Activated CD4-positive, alpha-beta T cell treated with anti-CD3 and anti-CD28 coated beads, Interleukin-2, amount 10 ng/mL, durations not matched to agents 7 days and 5 days (primary cell): ENCODE data around the gene RNU4-1. TPM values are rescaled to one million over a fixed set of nuclear protein-coding genes. Genes with fewer than 3 reads are reported as not detected.

Experiments used
- CTCF ChIA-PET: fragments of 350-600 bp; sonication (Branson Sonifier 250); formaldehyde crosslinking; loops from one replicate; lab custom pipeline; 2021; ENCODE audit warnings: antibody characterized with exemption; lab: Charles Lee
- POLR2A ChIA-PET: fragments of 350-600 bp; sonication (Branson Sonifier 250); formaldehyde crosslinking; loops from one replicate; lab custom pipeline; 2021; ENCODE audit warnings: antibody characterized with exemption; lab: Charles Lee
- DNase-seq: peaks from one replicate; pipeline ENCODE4 v3.0.0-alpha.2; 2020
- H3K27ac Mint-ChIP-seq: one replicate; pipeline ENCODE4 v1.8.0; 2021; ENCODE audit warnings: mild to moderate bottlenecking, moderate library complexity, mixed read lengths
- H3K27me3 Mint-ChIP-seq: one replicate; pipeline ENCODE4 v1.8.0; 2021; ENCODE audit warnings: mixed read lengths
- H3K36me3 Mint-ChIP-seq: one replicate; pipeline ENCODE4 v1.8.0; 2021; ENCODE audit warnings: low read depth, mixed read lengths
- H3K4me1 Mint-ChIP-seq: one replicate; pipeline ENCODE4 v1.8.0; 2021; ENCODE audit warnings: mixed read lengths
- H3K4me3 Mint-ChIP-seq: one replicate; pipeline ENCODE4 v1.8.0; 2021; ENCODE audit warnings: mild to moderate bottlenecking, moderate library complexity, mixed read lengths
- H3K9me3 Mint-ChIP-seq: one replicate; pipeline ENCODE4 v1.8.0; 2021; ENCODE audit warnings: mixed read lengths
- total RNA-seq, 2 experiments: library from RNA; stranded (reverse); gene quantifications; one replicate each; pipeline ENCODE4 v1.2.3, GENCODE V29; 2021

The RNU4-1 gene
- total RNA-seq, 2 experiments from 2014 or later = 672 to 1,846 TPM

DNA sequence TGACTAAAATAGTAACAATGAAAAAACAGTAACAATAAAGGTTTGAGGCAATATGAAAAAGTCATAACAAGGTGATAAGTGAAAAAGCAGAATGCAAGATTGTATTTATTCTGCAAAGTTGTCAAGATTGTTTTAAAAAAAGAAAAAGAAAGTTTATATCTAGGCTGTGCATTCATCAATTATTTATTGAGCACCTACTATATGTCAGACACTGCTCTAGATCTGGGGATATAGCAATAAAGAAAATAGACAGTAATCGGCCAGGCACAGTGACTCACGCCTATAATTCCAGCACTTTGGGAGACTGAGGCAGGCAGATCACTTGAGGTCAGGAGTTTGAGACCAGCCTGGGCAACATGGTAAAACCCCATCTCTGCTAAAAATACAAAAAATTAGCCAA lies 30.7 kb upstream of the RNU4-1 start:
- Mint-ChIP-seq H3K4me3 (no peak overlapping the region), H3K9me3 (no peaks in the 10 kb centered on the region), H3K4me1 (peaks cover 8% of the 10 kb centered on the region), H3K36me3 (no peaks in the 10 kb centered on the region), H3K27ac (no peak overlapping the region), H3K27me3 (no peaks in the 10 kb centered on the region)
- no peak for DNase-seq
- CTCF ChIA-PET = interaction anchor here (0.8 to 1.6 kb wide), 3 partner anchors 14 to 135 kb away, joined by 3 read pairs; partner anchors contain the start of gene SIRT4
- POLR2A ChIA-PET = no interaction called here

DNA sequence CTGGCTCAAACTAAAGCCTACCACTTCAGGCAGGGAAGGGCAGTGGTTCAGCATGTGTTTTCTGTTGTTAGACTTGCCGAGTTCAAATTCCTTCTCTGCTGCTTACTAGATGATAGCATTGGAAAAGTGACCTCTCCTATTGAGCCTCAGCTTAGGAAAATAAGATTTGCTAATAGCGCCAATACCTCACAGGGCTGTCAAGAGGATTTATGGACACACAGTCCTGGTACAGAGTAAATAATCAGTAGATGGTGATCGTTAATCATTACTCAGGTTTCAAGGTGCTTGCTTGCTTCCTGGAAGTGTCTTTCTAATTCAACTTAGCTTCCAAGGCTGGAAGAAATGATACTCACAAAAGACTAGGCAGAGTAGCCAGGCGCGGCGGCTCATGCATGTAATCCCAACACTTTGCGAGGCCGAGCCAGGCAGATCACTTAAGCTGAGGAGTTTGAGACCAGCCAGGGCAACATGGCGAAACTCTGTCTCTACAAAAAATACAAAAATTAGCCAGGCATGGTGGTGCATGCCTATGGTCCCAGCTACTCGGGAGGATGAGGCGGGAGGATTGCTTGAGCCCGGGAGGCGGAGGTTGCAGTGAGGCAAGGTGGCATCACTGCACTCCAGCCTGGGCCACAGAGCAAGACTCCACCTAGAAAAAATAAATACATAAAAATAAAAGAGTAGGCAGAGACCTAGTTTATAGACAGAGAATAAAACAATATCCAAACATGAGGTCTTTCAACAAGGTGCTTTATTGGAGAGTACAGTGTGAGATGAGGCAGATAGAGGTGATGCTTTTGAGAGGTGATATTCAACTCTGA lies 28.6 kb upstream of the RNU4-1 start:
- Mint-ChIP-seq H3K27me3 (no peaks in the 10 kb centered on the region), H3K36me3 (no peaks in the 10 kb centered on the region), H3K4me1 (peaks cover 23% of the 10 kb centered on the region), H3K9me3 (no peaks in the 10 kb centered on the region), H3K27ac (no peak overlapping the region), H3K4me3 (no peak overlapping the region)
- ChIA-PET CTCF (interaction anchor here (0.7 to 1.0 kb wide), 3 partner anchors 19 to 20 kb away, joined by 3 read pairs; partner anchors contain the start of gene SIRT4), POLR2A (no interaction called here)
- no peak for DNase-seq

DNA sequence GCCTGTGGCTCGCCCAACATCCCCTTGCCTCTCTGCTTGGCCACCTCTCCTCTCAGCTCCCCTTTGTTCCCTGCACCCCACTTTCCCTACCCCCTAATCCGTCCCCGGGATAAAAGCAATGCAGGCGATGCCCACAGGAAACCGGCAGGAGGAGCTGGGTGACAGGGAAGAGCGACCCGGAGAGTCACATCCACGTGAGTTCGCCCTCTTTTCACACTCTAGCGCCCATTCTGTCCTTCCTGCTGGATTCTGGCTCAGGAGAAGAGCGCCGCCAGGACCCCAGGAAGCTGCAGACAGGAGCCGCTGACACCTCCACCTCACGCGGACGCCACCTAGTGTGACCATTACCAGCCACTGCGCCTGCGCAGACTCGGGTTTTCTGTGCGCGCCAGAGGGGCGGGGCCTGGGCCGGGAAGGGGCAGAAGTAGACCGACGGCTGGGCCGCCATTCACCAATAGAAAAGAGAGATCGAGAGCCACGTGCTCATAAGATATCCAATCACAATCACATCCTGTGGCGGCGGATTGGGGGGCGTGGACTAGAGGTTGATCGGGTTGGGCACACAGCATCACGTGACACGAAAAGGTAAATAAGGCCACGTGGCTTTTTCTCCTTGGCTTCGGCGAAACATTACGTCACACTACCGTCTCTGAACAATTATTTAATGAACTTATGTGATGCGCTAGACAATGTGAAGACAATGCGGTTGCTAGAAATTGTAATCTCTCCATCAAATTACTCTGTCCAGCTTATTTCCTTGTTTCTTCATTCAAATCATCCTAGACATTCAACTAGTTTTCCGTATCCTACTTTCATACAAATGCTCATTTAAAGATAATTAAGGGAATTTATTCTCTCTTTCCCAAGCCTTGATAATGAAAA lies 24.4 kb upstream of the RNU4-1 start:
- CTCF ChIA-PET = interaction anchor here (0.6 to 3.9 kb wide), 5 partner anchors 11 to 244 kb away, joined by 3 to 19 read pairs (median 4); partner anchors contain the start of genes RPLP0 and SIRT4
- H3K27ac Mint-ChIP-seq = peak overlapping the region; percentile 96
- no peaks in the 10 kb centered on the region for H3K36me3 Mint-ChIP-seq
- H3K4me1 Mint-ChIP-seq = peaks cover 16% of the 10 kb centered on the region
- POLR2A ChIA-PET = interaction anchor here (0.5 to 1.0 kb wide), 2 partner anchors 26 to 115 kb away, joined by 3 to 4 read pairs; no protein-coding TSS in a partner anchor
- no peaks in the 10 kb centered on the region for H3K9me3 Mint-ChIP-seq
- peak overlapping the region; percentile 87 for H3K4me3 Mint-ChIP-seq
- no peaks in the 10 kb centered on the region for H3K27me3 Mint-ChIP-seq
- DNase-seq = peak; percentile 100

DNA sequence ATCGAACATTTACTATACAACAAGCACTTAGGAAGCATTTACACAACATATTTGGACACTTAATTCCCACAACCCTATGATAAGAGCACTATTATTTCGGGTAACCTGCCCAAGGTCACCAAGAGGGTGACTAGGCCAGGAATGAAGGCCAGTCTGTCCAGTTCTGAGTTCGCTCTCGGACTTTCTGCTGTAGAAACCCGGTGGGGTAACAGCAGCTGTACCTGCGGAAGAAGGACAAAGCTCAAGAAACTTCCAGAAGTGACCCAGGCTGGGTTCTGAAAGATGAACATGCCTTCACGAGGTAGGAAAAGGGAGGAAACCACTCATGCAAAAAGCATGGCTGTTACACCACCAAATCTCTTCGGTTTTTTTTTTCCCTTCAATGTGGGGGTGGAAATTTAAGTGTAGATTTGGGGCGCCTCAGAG lies 23.8 kb upstream of the RNU4-1 start:
- DNase-seq = no peak
- Mint-ChIP-seq H3K36me3 (no peaks in the 10 kb centered on the region), H3K27ac (peak overlapping the region; percentile 96), H3K27me3 (no peaks in the 10 kb centered on the region), H3K4me1 (peaks cover 16% of the 10 kb centered on the region), H3K4me3 (peak overlapping the region; percentile 87), H3K9me3 (no peaks in the 10 kb centered on the region)
- ChIA-PET CTCF (interaction anchor here (0.6 to 3.9 kb wide), 6 partner anchors 15 to 1740 kb away, joined by 3 to 19 read pairs (median 4); partner anchors contain the start of genes RPLP0 and SIRT4), POLR2A (interaction anchor here (1.0 kb wide), 1 partner anchor 26 kb away, joined by 4 read pairs; no protein-coding TSS in a partner anchor)

DNA sequence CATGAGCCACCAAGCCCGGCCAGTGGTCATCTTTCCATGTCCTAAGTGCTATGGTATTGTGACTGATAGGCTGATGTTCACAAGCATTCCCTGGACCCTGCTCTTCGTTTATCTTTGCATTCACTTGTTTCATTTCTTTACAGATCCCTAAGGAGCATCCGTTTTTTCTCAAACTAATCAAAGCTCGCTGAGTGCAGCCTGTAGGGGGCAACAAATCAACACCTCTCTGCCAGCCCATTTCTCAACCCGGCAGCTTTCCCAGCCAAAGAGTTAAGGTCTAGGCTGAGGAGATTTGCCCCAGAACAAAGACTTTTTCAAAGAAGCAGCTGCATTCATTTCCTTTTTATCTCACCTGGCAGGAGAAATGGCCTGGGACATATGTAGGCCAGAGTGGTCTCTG lies 21.2 kb upstream of the RNU4-1 start:
- H3K27ac Mint-ChIP-seq = no peak overlapping the region
- DNase-seq = no peak
- no peak overlapping the region for H3K4me3 Mint-ChIP-seq
- ChIA-PET POLR2A (interaction anchor here (0.8 kb wide), 1 partner anchor 31 kb away, joined by 5 read pairs; no protein-coding TSS in a partner anchor), CTCF (interaction anchor here (0.9 to 2.1 kb wide), 5 partner anchors 9 to 12 kb away, joined by 3 to 11 read pairs (median 3); partner anchors contain the start of gene SIRT4)
- H3K9me3 Mint-ChIP-seq = no peaks in the 10 kb centered on the region
- H3K4me1 Mint-ChIP-seq = peaks cover 16% of the 10 kb centered on the region
- no peaks in the 10 kb centered on the region for H3K27me3 Mint-ChIP-seq
- H3K36me3 Mint-ChIP-seq = no peaks in the 10 kb centered on the region

DNA sequence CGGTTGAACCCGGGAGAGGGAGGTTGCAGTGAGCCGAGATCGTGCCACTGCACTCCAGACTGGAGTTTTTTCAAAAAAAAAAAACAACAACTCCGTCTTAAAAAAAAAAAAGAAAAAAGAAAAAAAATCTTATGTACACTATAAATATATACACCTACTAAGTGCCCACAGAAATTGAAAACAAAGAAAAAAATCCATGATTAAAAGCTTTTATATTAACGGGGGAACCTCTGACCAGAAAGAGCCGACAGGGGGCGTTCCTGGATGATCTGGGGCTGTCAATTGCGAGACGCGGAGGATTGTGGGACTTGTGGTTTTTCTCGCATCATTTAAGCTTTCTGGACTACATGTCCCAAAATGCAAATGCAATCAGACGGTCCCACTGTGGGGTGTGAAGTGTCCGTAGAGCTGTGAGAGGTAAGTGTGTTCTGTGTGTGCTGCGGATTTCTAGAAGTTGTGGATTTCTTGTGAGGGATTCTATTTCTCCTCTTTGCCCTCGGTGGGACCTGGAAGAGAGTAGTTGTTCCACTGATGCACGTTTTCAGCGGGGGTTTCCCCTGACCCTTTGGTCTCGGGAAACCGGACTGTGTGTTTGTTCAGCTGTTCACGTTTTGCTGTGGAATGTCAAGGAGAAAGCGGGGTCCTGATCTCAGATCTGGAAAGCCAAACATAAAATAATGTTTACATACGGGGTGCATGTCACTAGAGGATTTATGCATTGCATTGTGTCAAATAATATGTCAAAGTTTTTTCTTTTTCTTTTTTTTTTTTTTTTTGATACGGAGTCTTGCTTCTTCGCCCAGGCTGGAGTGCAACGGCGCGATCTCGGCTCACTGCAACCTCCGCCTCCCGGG lies 9.2 kb upstream of the RNU4-1 start, which contains the start of gene SIRT4:
Gene SIRT4, plus strand, starts transcription at position 360 of the 854 bp plus-strand sequence. CDS start 1,241 bp downstream, outside the sequence.
- peak; percentile 95 for DNase-seq
- H3K36me3 Mint-ChIP-seq = no peaks in the 10 kb centered on the region
- H3K4me1 Mint-ChIP-seq = peaks cover 8% of the 10 kb centered on the region
- no peaks in the 10 kb centered on the region for H3K9me3 Mint-ChIP-seq
- POLR2A ChIA-PET = interaction anchor here (0.6 to 1.4 kb wide), 5 partner anchors 9 to 101 kb away, joined by 4 to 18 read pairs (median 7); partner anchors contain the start of genes RNU4-1, RNU4-2 and RPLP0
- CTCF ChIA-PET = interaction anchor here (0.6 to 3.0 kb wide), 26 partner anchors 8 to 1923 kb away, joined by 3 to 29 read pairs (median 4); partner anchors contain the start of genes PXN, RNU4-1 and RNU4-2
- no peaks in the 10 kb centered on the region for H3K27me3 Mint-ChIP-seq
- H3K4me3 Mint-ChIP-seq = peak within 1 kb of the TSS; percentile 87
- H3K27ac Mint-ChIP-seq = peak within 1 kb of the TSS; percentile 87

DNA sequence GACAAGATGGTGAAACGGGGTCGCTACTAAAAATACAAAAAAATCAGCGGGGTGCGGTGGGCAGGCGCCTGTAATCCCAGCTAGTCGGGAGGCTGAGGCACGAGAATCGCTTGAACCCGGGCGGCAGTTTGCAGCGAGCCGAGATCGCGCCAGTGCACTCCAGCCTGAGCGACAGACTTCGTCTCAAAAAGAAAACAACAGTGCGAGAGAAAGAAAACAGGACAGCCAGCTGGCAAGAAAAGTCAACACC lies 701 bp downstream of the RNU4-1 start:
- no peak for DNase-seq
- no peak overlapping the region for H3K4me3 Mint-ChIP-seq
- H3K27ac Mint-ChIP-seq = no peak overlapping the region
- H3K36me3 Mint-ChIP-seq = no peaks in the 10 kb centered on the region
- ChIA-PET POLR2A (interaction anchor here (1.1 to 2.3 kb wide), 7 partner anchors 10 to 175 kb away, joined by 3 to 41 read pairs (median 13); partner anchors contain the start of genes PXN, RAB35, RPLP0 and SIRT4), CTCF (interaction anchor here (0.7 to 4.5 kb wide), 6 partner anchors 10 to 92 kb away, joined by 3 to 48 read pairs (median 21); partner anchors contain the start of genes PXN, RPLP0 and SIRT4)
- H3K9me3 Mint-ChIP-seq = no peaks in the 10 kb centered on the region
- peaks cover 6% of the 10 kb centered on the region for H3K27me3 Mint-ChIP-seq
- H3K4me1 Mint-ChIP-seq = peaks cover 12% of the 10 kb centered on the region

DNA sequence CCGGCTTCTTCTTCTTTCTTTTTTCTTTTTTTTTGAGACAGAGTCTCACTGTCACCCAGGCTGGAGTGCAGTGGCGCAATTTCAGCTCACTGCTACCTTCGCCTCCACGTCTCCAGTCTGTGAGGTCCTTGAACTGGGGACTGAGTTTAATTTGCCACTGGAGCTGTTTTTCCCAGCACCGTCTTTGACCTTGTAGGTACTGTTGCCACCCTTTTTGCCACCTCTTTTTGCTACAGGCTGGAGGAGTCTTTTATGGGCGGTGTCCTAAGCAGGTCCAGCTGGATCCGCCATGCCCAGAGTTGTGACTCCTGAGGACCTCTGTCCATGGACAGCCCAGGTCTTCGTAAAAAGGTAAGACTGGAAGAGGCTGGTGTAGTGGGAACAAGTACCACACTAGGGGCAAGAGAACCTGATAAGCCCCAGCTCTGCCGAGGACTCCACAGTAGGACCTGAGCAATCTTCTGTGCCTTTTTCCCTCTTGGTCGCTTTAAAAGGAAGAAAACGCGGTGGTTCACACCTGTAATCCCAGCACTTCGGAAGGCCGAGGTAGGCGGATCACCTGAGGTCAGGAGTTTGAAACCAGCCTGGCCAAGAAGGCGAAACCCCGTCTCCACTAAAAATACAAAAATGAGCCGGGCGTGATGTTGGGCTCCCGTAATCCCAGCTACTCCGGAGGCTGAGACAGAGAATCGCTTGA lies 2.3 kb downstream of the RNU4-1 start:
- POLR2A ChIA-PET = interaction anchor here (0.6 to 2.3 kb wide), 24 partner anchors 7 to 475 kb away, joined by 3 to 41 read pairs (median 4); partner anchors contain the start of genes PXN, RPLP0 and SIRT4

DNA sequence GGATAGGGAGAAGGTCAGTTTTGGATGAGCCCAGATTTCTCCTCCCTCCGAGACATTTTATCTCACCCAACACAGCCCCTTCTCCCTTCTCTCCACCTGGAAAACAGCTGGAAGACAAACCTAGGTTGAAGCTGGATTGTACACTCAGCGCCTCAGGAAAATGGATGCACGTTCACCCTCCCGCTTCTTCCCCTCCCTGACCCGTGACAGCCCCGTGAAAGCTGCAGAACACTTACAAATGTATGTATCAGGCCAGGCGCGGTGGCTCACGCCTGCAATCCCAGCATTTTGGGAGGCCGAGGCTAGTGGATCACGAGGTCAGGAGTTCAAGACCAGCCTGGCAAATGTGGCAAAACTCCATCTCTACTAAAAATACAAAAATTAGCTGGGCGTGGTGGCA lies 5.5 kb downstream of the RNU4-1 start:
- Mint-ChIP-seq H3K27ac (no peak overlapping the region), H3K27me3 (peaks cover 12% of the 10 kb centered on the region), H3K4me3 (no peak overlapping the region)

More for the DNA sequence above, 2.3 kb downstream of the RNU4-1 start:
- Mint-ChIP-seq H3K27me3 (peaks cover 12% of the 10 kb centered on the region), H3K27ac (peak overlapping the region; percentile 32), H3K36me3 (no peaks in the 10 kb centered on the region), H3K4me3 (no peak overlapping the region), H3K9me3 (no peaks in the 10 kb centered on the region), H3K4me1 (peaks cover 12% of the 10 kb centered on the region)
- DNase-seq = peak; percentile 24
- CTCF ChIA-PET = interaction anchor here (0.7 to 4.5 kb wide), 16 partner anchors 9 to 214 kb away, joined by 3 to 48 read pairs (median 4); partner anchors contain the start of genes PXN, RPLP0 and SIRT4

DNA sequence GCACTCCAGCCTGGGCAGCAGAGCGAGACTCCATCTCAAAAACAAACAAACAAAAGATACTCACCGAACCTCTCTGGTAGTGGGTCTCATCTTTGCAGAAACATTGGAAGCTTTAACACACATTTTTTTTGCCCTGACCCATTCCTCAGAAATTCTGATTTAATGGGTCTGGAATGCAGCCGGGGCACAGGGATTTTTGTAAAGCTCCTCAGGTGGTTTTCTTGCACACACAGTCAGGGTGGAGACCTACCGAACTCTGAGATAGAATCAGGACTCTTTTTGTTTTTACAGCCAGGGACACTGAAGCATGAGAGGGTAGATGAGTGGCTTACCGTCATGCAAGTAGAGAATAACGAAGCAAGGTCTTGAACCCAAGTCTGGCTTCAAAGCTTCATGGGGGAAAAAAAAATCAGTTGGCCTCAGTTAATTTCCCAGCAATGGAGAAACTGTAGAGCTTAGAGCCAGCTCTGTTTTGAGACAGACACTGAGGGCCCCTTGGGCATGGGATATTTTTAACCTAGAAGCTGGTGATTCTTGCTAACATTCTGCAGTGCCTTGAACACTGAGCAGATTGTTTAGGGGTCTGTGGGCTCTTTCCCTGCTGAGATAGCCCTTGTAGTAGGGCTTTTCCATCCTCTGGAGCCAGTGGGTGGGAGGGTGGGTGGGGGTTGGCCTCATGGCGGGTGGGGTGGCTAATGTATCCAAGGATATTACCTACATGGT lies 6.1 kb downstream of the RNU4-1 start:
- Mint-ChIP-seq H3K36me3 (no peaks in the 10 kb centered on the region), H3K4me3 (no peak overlapping the region), H3K4me1 (peaks cover 17% of the 10 kb centered on the region), H3K27ac (no peak overlapping the region), H3K9me3 (no peaks in the 10 kb centered on the region), H3K27me3 (peaks cover 12% of the 10 kb centered on the region)
- ChIA-PET POLR2A (no interaction called here), CTCF (interaction anchor here (1.2 to 5.8 kb wide), 3 partner anchors 20 to 59 kb away, joined by 4 to 34 read pairs (median 7); partner anchors contain the start of gene PXN)
- DNase-seq = no peak

More for the DNA sequence above, 5.5 kb downstream of the RNU4-1 start:
- no peaks in the 10 kb centered on the region for H3K36me3 Mint-ChIP-seq
- ChIA-PET CTCF (interaction anchor here (1.2 to 5.8 kb wide), 2 partner anchors 20 to 60 kb away, joined by 4 to 34 read pairs; no protein-coding TSS in a partner anchor), POLR2A (no interaction called here)
- no peaks in the 10 kb centered on the region for H3K9me3 Mint-ChIP-seq
- no peak for DNase-seq
- peaks cover 14% of the 10 kb centered on the region for H3K4me1 Mint-ChIP-seq
